Progenitor cell of endocrine pancreas (in vitro differentiated cells): ENCODE data around the gene PCDHGB3. TPM values are rescaled to one million over a fixed set of nuclear protein-coding genes. Genes with fewer than 3 reads are reported as not detected.

Experiments used
- DNase-seq: peaks from one replicate; pipeline ENCODE4 v3.0.0; 2021; ENCODE audit warnings: low spot score; ENCODE audit not compliant: unreplicated experiment
- H3K27ac Mint-ChIP-seq: 2 replicates; pipeline ENCODE4 v1.8.0; 2021; ENCODE audit warnings: mild to moderate bottlenecking, moderate library complexity, mixed read lengths
- H3K27me3 Mint-ChIP-seq: 2 replicates; pipeline ENCODE4 v1.8.0; 2021; ENCODE audit warnings: mixed read lengths
- H3K36me3 Mint-ChIP-seq: 2 replicates; pipeline ENCODE4 v1.8.0; 2022; ENCODE audit warnings: mixed read lengths; ENCODE audit not compliant: insufficient read depth
- H3K4me1 Mint-ChIP-seq: 2 replicates; pipeline ENCODE4 v1.8.0; 2021; ENCODE audit warnings: low read depth, mixed read lengths
- H3K4me3 Mint-ChIP-seq: 2 replicates; pipeline ENCODE4 v1.8.0; 2021; ENCODE audit warnings: low read depth, mild to moderate bottlenecking, moderate library complexity, mixed read lengths
- H3K9me3 Mint-ChIP-seq: 2 replicates; pipeline ENCODE4 v1.8.0; 2021; ENCODE audit warnings: low read depth, mixed read lengths
- total RNA-seq: library from RNA; stranded (reverse); gene quantifications from 2 replicates; pipeline ENCODE4 v1.2.1, GENCODE V29; 2021
- TF ChIP-seq, protein P1 (sequence below): fragments of 200-600 bp; sonication (generic); IDR thresholded peaks from one replicate; pipeline ENCODE4 v1.5.0; 2021; ENCODE audit warnings: antibody characterized with exemption, mild to moderate bottlenecking; ENCODE audit not compliant: unreplicated experiment

PCDHGB3 gene
- total RNA-seq, 1 donor from 2014 or later = 0.60 TPM

DNA sequence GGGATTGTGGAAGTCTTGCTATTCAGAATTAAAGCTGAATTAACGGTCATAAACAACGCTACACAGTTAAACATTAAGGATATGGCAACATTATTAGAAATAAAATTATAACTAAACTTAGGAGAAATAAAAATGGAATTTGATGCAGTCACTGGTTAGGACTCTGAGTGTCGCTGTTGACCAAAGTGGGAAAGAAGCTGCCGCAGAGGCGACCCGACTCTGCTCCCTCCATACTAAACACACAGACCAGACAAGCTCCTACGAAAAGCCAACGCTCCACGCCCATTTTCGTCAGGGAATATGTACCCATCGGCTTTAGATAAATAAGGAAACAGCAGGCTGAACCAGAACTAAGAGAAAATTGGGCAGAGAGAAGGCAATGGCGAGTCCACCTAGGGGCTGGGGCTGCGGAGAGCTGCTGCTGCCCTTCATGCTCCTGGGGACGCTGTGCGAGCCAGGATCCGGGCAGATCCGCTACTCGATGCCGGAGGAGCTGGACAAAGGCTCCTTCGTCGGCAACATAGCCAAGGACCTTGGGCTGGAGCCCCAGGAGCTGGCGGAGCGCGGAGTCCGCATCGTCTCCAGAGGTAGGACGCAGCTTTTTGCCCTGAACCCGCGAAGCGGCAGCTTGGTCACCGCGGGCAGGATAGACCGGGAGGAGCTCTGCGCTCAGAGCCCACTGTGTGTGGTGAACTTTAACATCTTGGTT lies 5.9 kb upstream of the PCDHGB3 start, which contains the start of gene PCDHGA5:
PCDHGA5 (plus strand) TSS at position 211 of the 709 bp plus-strand sequence; CDS start at position 380, 169 bp downstream.
- TF ChIP-seq, protein P1, sequence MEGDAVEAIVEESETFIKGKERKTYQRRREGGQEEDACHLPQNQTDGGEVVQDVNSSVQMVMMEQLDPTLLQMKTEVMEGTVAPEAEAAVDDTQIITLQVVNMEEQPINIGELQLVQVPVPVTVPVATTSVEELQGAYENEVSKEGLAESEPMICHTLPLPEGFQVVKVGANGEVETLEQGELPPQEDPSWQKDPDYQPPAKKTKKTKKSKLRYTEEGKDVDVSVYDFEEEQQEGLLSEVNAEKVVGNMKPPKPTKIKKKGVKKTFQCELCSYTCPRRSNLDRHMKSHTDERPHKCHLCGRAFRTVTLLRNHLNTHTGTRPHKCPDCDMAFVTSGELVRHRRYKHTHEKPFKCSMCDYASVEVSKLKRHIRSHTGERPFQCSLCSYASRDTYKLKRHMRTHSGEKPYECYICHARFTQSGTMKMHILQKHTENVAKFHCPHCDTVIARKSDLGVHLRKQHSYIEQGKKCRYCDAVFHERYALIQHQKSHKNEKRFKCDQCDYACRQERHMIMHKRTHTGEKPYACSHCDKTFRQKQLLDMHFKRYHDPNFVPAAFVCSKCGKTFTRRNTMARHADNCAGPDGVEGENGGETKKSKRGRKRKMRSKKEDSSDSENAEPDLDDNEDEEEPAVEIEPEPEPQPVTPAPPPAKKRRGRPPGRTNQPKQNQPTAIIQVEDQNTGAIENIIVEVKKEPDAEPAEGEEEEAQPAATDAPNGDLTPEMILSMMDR = no peak
- Mint-ChIP-seq H3K4me1 (no peaks in the 10 kb centered on the region), H3K27me3 (no peaks in the 10 kb centered on the region), H3K36me3 (peaks cover 18% of the 10 kb centered on the region), H3K27ac (no peak within 1 kb of the TSS), H3K4me3 (no peak within 1 kb of the TSS), H3K9me3 (peaks cover 47% of the 10 kb centered on the region)
- no peak for DNase-seq

DNA sequence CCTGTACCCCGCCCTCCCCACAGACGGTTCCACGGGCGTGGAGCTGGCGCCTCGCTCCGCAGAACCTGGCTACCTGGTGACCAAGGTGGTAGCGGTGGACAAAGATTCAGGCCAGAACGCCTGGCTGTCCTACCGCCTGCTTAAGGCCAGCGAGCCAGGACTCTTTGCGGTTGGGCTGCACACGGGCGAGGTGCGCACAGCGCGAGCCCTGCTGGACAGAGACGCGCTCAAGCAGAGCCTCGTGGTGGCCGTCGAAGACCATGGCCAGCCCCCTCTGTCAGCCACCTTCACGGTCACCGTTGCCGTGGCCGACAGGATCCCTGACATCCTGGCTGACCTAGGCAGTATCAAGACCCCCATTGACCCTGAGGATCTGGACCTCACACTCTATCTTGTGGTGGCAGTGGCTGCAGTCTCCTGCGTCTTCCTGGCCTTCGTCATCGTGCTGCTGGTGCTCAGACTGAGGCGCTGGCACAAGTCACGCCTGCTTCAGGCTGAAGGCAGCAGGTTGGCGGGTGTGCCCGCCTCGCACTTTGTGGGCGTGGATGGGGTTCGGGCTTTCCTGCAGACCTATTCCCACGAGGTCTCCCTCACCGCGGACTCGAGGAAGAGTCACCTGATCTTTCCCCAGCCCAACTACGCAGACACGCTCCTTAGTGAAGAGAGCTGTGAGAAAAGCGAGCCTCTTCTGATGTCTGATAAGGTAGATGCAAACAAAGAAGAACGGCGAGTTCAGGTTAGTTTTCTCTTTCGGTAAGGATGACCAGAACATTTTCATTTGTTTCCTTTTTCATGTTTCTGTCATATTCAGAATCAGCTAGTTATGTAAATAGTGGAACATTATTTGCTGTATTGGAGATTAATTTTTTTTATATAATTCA lies 3.8 kb upstream of the PCDHGB3 start:
- TF ChIP-seq, protein P1 = no peak
- no peak for DNase-seq
- Mint-ChIP-seq H3K36me3 (peaks cover 16% of the 10 kb centered on the region), H3K27ac (no peak overlapping the region), H3K4me3 (no peak overlapping the region), H3K4me1 (no peaks in the 10 kb centered on the region), H3K27me3 (no peaks in the 10 kb centered on the region), H3K9me3 (peaks cover 50% of the 10 kb centered on the region)

DNA sequence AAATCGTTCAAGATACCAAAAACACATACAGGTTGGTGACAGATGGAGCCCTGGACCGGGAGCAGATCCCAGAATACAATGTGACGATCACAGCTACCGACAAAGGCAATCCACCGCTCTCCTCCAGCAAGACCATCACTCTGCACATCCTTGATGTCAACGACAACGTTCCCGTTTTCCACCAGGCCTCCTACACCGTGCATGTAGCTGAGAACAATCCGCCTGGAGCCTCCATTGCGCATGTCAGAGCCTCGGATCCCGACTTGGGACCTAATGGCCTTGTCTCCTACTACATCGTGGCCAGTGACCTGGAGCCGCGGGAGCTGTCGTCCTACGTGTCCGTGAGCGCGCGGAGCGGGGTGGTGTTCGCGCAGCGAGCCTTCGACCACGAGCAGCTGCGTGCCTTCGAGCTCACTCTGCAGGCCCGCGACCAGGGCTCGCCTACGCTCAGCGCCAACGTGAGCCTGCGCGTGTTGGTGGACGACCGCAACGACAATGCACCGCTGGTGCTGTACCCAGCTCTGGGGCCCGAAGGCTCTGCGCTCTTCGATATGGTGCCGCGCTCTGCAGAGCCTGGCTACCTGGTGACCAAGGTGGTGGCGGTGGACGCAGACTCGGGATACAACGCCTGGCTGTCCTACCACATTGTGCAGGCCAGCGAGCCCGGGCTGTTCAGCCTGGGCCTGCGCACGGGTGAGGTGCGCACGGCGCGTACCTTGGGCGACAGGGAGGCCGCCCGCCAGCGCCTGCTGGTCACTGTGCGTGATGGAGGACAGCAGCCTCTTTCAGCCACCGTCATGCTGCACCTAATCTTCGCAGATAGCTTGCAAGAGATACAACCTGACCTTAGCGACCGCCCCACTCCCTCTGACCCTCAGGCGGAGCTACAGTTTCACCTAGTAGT lies 1.8 kb downstream of the PCDHGB3 start:
- Mint-ChIP-seq H3K9me3 (peaks cover 50% of the 10 kb centered on the region), H3K4me1 (no peaks in the 10 kb centered on the region), H3K27me3 (no peaks in the 10 kb centered on the region), H3K36me3 (peaks cover 20% of the 10 kb centered on the region), H3K27ac (no peak overlapping the region), H3K4me3 (no peak overlapping the region)
- no peak for DNase-seq
- TF ChIP-seq, protein P1 = no peak

DNA sequence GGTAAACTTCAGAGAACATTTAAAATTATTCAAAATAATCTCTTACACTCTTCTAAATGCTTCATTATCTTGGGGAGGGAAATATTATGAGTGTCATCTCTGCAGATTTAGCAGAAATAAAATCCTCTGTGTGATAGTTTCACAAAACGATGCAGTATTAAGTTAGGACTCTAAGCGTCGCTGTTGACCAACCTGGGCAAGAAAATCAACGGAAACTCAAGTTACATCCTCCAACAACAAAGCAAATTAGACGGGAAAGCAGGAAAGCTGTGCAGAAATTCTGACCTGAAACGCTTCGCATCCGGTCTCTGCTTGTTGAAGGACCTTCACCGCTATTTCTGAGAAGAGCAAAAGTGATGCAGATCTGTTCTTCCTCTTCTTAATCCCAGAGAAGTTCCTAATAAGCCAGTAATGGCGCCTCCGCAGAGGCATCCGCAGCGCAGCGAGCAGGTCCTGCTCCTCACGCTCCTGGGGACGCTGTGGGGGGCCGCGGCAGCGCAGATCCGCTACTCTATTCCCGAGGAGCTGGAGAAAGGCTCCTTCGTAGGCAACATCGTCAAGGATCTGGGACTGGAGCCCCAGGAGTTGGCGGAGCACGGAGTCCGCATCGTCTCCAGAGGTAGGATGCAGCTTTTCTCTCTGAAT lies 3.8 kb downstream of the PCDHGB3 start, which contains the start of gene PCDHGA6:
PCDHGA6 (plus strand) TSS at position 219 of the 645 bp plus-strand sequence; CDS start at position 412, 193 bp downstream.
- DNase-seq = no peak
- peaks cover 20% of the 10 kb centered on the region for H3K36me3 Mint-ChIP-seq
- H3K4me3 Mint-ChIP-seq = no peak within 1 kb of the TSS
- no peaks in the 10 kb centered on the region for H3K4me1 Mint-ChIP-seq
- TF ChIP-seq, protein P1 = no peak
- no peaks in the 10 kb centered on the region for H3K27me3 Mint-ChIP-seq
- H3K27ac Mint-ChIP-seq = no peak within 1 kb of the TSS
- H3K9me3 Mint-ChIP-seq = peaks cover 55% of the 10 kb centered on the region
